ENCODE results near the gene UBL3.

DNA sequence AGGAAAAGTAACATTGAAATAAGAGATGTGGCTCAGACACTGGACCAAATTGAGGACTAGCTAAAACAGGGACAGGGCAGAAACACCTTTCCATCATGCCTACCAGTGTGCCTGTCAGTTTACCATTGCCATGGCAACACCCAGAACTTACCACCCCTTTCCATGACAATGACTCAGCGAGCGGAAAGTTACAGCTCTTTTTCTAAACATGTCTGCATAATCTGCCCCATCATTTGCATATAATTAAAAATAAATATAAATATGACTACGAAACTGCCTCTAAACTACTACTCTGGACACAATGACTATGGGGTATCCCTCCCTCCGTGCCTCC, 96.0 kb downstream of the UBL3 start:
- TF ChIP-seq POLR2A (IDR thresholded peaks at IDR 0.05; ENCODE audit: low read depth, low read length) = no peak
- TF ChIP-seq POLR2AphosphoS5 (IDR thresholded peaks at IDR 0.05; ENCODE audit: low read depth, low read length) = no peak
